Lung (tissue), 12 donors: ENCODE results near the gene GPS2. TPM values are rescaled to one million over a fixed set of nuclear protein-coding genes. Genes with fewer than 3 reads are reported as not detected.
A peak's percentile ranks its signal among the peaks of the same experiment; 100 is the strongest.

Experiments used
- ATAC-seq: fragments of 200-7000 bp; cut with Tn5 transposase; one replicate; pipeline ENCODE4 v1.9.1; 2020; ENCODE audit warnings: moderate number of reproducible peaks; ENCODE audit not compliant: insufficient read depth, low FRiP score
- DNase-seq, 3 donors: peaks; one replicate each; pipeline ENCODE4 v3.0.0-alpha.2; 2013 to 2017
- H3K27ac ChIP-seq, 2 donors: one replicate each; pipeline ENCODE4 v1.5.1; 2013; ENCODE audit warnings: mild to moderate bottlenecking in 2 of 2, moderate library complexity in 2 of 2, control low read depth in 1 of 2, inconsistent platforms in 1 of 2, low read depth in 1 of 2, low read length in 1 of 2
- H3K27me3 ChIP-seq, 3 donors: one replicate each; pipeline ENCODE4 v1.5.1; 2013; ENCODE audit warnings: low read length in 2 of 3; ENCODE audit not compliant: control insufficient read depth in 3 of 3, insufficient read depth in 3 of 3
- H3K36me3 ChIP-seq, 4 donors: one replicate each; pipeline ENCODE4 v1.5.1; 2013; ENCODE audit warnings: low read length in 4 of 4, mild to moderate bottlenecking in 1 of 4, moderate library complexity in 1 of 4; ENCODE audit not compliant: control insufficient read depth in 4 of 4, insufficient read depth in 4 of 4
- H3K4me1 ChIP-seq, 5 donors: one replicate each; pipeline ENCODE4 v1.5.1; 2013; ENCODE audit warnings: low read length in 5 of 5, mild to moderate bottlenecking in 2 of 5, moderate library complexity in 1 of 5; ENCODE audit not compliant: control insufficient read depth in 5 of 5, insufficient read depth in 5 of 5
- H3K4me3 ChIP-seq: one replicate; pipeline ENCODE4 v1.5.1; 2013; ENCODE audit warnings: mild to moderate bottlenecking, control low read depth, moderate library complexity
- H3K9ac ChIP-seq, 2 donors: one replicate each; pipeline ENCODE4 v1.5.1; 2013; ENCODE audit warnings: low read length in 2 of 2, control low read depth in 1 of 2; ENCODE audit not compliant: insufficient read depth in 1 of 2
- H3K9me3 ChIP-seq, 4 donors: one replicate each; pipeline ENCODE4 v1.5.1; 2013; ENCODE audit warnings: low read length in 3 of 4, mild to moderate bottlenecking in 1 of 4, moderate library complexity in 1 of 4; ENCODE audit not compliant: control insufficient read depth in 4 of 4, insufficient read depth in 3 of 4
- CTCF ChIP-seq: IDR thresholded peaks from 2 replicates; pipeline ENCODE4 v1.5.1; 2012; ENCODE audit warnings: mild to moderate bottlenecking; ENCODE audit errors: control extremely low read depth, extremely low read depth
- WGBS, 2 donors: extraction: QIAGEN DNeasy Blood & Tissue Kit; methylation state at CpG; one replicate each; pipeline ENCODE4 v1.1.7; 2013; 5-methylcytosine and 5-hydroxymethylcytosine counted together
- polyA plus RNA-seq, 2 donors: library from polyadenylated mRNA; stranded (reverse); fragments of 200-250 nt; gene quantifications; one replicate each; pipeline ENCODE4 v1.2.1, GENCODE V29; 2013
- total RNA-seq, 2 donors: library from RNA; depleted of rRNA in 1 of 2; stranded (reverse); fragments of >200 nt in 1 of 2; gene quantifications; one replicate each; pipeline ENCODE4 v1.2.1, GENCODE V29; 2014 to 2021
- donor health status: control.
- donor health status: control.
- donor health status: Bipolar disorder and iron deficiency.
- donor health status: healthy.
- donor health status: DM: yes; HTN: yes; CAD: no.

Gene GPS2
- total and polyA plus RNA-seq, 4 donors: 23.8 to 71.6 (median 62.8) TPM

- no peak overlapping the region for H3K4me3 ChIP-seq
- no peaks in the 10 kb centered on the region for H3K9me3 ChIP-seq
- peaks cover 12 to 54% (median 27%) of the 10 kb centered on the region in 4 donors for H3K36me3 ChIP-seq
- no peak for ATAC-seq
- H3K4me1 ChIP-seq: peaks cover 0 to 13% (median 2%) of the 10 kb centered on the region in 5 donors
- TF ChIP-seq CTCF: no peak
- WGBS, 2 donors: 93 to 95% methylated on average over 16 to 19 of the region's 19 CpGs
- no peak overlapping the region for H3K9ac ChIP-seq
- no peak for DNase-seq
- no peak overlapping the region for H3K27ac ChIP-seq
- H3K27me3 ChIP-seq: no peaks in the 10 kb centered on the region
These were observed 9.9 kb upstream of the GPS2 start for GRCh38 chr17:7325031-7325528.

GRCh38 chr17:7324438-7324779, 9.2 kb upstream of the GPS2 start:
- H3K4me1 ChIP-seq: peaks cover 0 to 13% (median 2%) of the 10 kb centered on the region in 5 donors
- ATAC-seq (no peak), DNase-seq (no peak)
- no peak overlapping the region for H3K4me3 ChIP-seq
- H3K27me3 ChIP-seq: no peaks in the 10 kb centered on the region
- H3K9me3 ChIP-seq: no peaks in the 10 kb centered on the region
- H3K36me3 ChIP-seq: peaks cover 12 to 54% (median 27%) of the 10 kb centered on the region in 4 donors
- H3K27ac ChIP-seq: no peak overlapping the region
- H3K9ac ChIP-seq: no peak overlapping the region
- TF ChIP-seq CTCF: no peak
- 84 to 92% methylated on average over 3 of the region's 3 CpGs for WGBS, 2 donors

- Histone ChIP-seq H3K9ac (no peak overlapping the region), H3K36me3 (peaks cover 12 to 56% (median 29%) of the 10 kb centered on the region in 4 donors), H3K27ac (no peak overlapping the region), H3K4me3 (no peak overlapping the region), H3K9me3 (no peaks in the 10 kb centered on the region), H3K4me1 (peaks cover 0 to 13% (median 2%) of the 10 kb centered on the region in 5 donors), H3K27me3 (no peaks in the 10 kb centered on the region)
- peak; percentile 30 for TF ChIP-seq CTCF
- DNase-seq (peak in 2 of 3 donors; percentile 32 to 59), ATAC-seq (no peak)
- WGBS, 2 donors: 68 to 73% methylated on average over 39 of the region's 39 CpGs
These were observed 8.7 kb upstream of the GPS2 start for GRCh38 chr17:7323731-7324437.
